H9 (cell line): ENCODE data around the gene LDB2. TPM values are rescaled to one million over a fixed set of nuclear protein-coding genes. Genes with fewer than 3 reads are reported as not detected.
A peak's percentile ranks its signal among the peaks of the same experiment; 100 is the strongest.

ENCODE experiments used
- DNase-seq: peaks from one replicate; pipeline ENCODE4 v3.0.0-alpha.2; 2017
- H2AFZ ChIP-seq: one replicate; pipeline ENCODE4 v1.6.1; 2013; ENCODE audit warnings: mild to moderate bottlenecking, low read length, control low read depth, moderate library complexity
- H2AK5ac ChIP-seq: 2 replicates; pipeline ENCODE4 v1.6.1; 2013; ENCODE audit warnings: low read length, control low read depth, mixed read lengths; ENCODE audit not compliant: insufficient read length
- H2BK120ac ChIP-seq: one replicate; pipeline ENCODE4 v1.6.1; 2013; ENCODE audit warnings: low read depth, mild to moderate bottlenecking, low read length, control low read depth, inconsistent platforms; ENCODE audit not compliant: poor library complexity, severe bottlenecking
- H2BK12ac ChIP-seq: 2 replicates; pipeline ENCODE4 v1.6.1; 2013; ENCODE audit warnings: low read length, control low read depth, mixed read lengths, low read depth; ENCODE audit not compliant: insufficient read length
- H2BK15ac ChIP-seq: 2 replicates; pipeline ENCODE4 v1.6.1; 2013; ENCODE audit warnings: low read depth, low read length, control low read depth
- H2BK20ac ChIP-seq: one replicate; pipeline ENCODE4 v1.6.1; 2013; ENCODE audit warnings: low read depth, mild to moderate bottlenecking, low read length, control low read depth, inconsistent platforms; ENCODE audit not compliant: poor library complexity, severe bottlenecking
- H2BK5ac ChIP-seq: 2 replicates; pipeline ENCODE4 v1.6.1; 2013; ENCODE audit warnings: low read length, control low read depth, mixed read lengths; ENCODE audit not compliant: insufficient read length
- H3K14ac ChIP-seq: 2 replicates; pipeline ENCODE4 v1.6.1; 2013; ENCODE audit warnings: low read length, control low read depth; ENCODE audit not compliant: insufficient read depth
- H3K18ac ChIP-seq: 2 replicates; pipeline ENCODE4 v1.6.1; 2013; ENCODE audit warnings: low read depth, mild to moderate bottlenecking, mixed read lengths, low read length, control low read depth; ENCODE audit not compliant: insufficient read length
- H3K23ac ChIP-seq: 2 replicates; pipeline ENCODE4 v1.6.1; 2013; ENCODE audit warnings: low read length, control low read depth, mixed read lengths, low read depth; ENCODE audit not compliant: insufficient read length
- H3K23me2 ChIP-seq: 2 replicates; pipeline ENCODE4 v1.6.1; 2013; ENCODE audit warnings: low read depth, mild to moderate bottlenecking, mixed read lengths, low read length, control low read depth; ENCODE audit not compliant: insufficient read length, poor library complexity, severe bottlenecking
- H3K27ac ChIP-seq: 2 replicates; pipeline ENCODE4 v1.5.1; 2013; ENCODE audit warnings: low read length, control low read depth, mixed read lengths, low read depth; ENCODE audit not compliant: insufficient read length
- H3K27me3 ChIP-seq: 2 replicates; pipeline ENCODE4 v1.6.1; 2013; ENCODE audit warnings: low read length, control low read depth, inconsistent platforms; ENCODE audit not compliant: insufficient read depth
- H3K4ac ChIP-seq: 2 replicates; pipeline ENCODE4 v1.6.1; 2013; ENCODE audit warnings: low read depth, mild to moderate bottlenecking, control low read depth, inconsistent platforms, low read length, moderate library complexity
- H3K4me1 ChIP-seq: 2 replicates; pipeline ENCODE4 v1.6.1; 2013; ENCODE audit warnings: low read length, control low read depth, inconsistent platforms; ENCODE audit not compliant: insufficient read depth
- H3K4me2 ChIP-seq: 2 replicates; pipeline ENCODE4 v1.6.1; 2013; ENCODE audit warnings: low read length, control low read depth, mixed read lengths; ENCODE audit not compliant: insufficient read length, insufficient read depth
- H3K56ac ChIP-seq: 2 replicates; pipeline ENCODE4 v1.6.1; 2013; ENCODE audit warnings: low read depth, mild to moderate bottlenecking, mixed read lengths, low read length, control low read depth; ENCODE audit not compliant: insufficient read length
- H3K79me1 ChIP-seq: 2 replicates; pipeline ENCODE4 v1.6.1; 2013; ENCODE audit warnings: low read depth, mild to moderate bottlenecking, moderate library complexity, low read length, control low read depth, inconsistent platforms; ENCODE audit not compliant: insufficient read depth, poor library complexity, severe bottlenecking
- H3K79me2 ChIP-seq: 2 replicates; pipeline ENCODE4 v1.6.1; 2013; ENCODE audit warnings: low read length, control low read depth, inconsistent platforms; ENCODE audit not compliant: insufficient read depth
- H3K9ac ChIP-seq: 2 replicates; pipeline ENCODE4 v1.6.1; 2013; ENCODE audit warnings: low read length, control low read depth, mixed read lengths; ENCODE audit not compliant: insufficient read length; ENCODE audit errors: extremely low read depth
- H3K9me3 ChIP-seq: one replicate; pipeline ENCODE4 v1.6.1; 2013; ENCODE audit warnings: low read depth, low read length, inconsistent platforms; ENCODE audit not compliant: control insufficient read depth
- H3T11ph ChIP-seq: one replicate; pipeline ENCODE4 v1.6.1; 2013; ENCODE audit warnings: mild to moderate bottlenecking, low read length, control low read depth, inconsistent platforms
- H4K20me1 ChIP-seq: one replicate; pipeline ENCODE4 v1.6.1; 2013; ENCODE audit not compliant: control insufficient read depth, insufficient read length, insufficient read depth
- H4K5ac ChIP-seq: 2 replicates; pipeline ENCODE4 v1.6.1; 2013; ENCODE audit warnings: low read depth, mild to moderate bottlenecking, mixed read lengths, low read length, control low read depth; ENCODE audit not compliant: insufficient read length
- H4K8ac ChIP-seq: replicated peaks from 2 replicates; pipeline ENCODE4 v1.6.1; 2013; ENCODE audit warnings: low read length, control low read depth, mixed read lengths, low read depth; ENCODE audit not compliant: insufficient read length
- H4K91ac ChIP-seq: 2 replicates; pipeline ENCODE4 v1.6.1; 2013; ENCODE audit warnings: low read depth, mild to moderate bottlenecking, moderate library complexity, mixed read lengths, low read length, control low read depth; ENCODE audit not compliant: insufficient read length
- H3K27ac Mint-ChIP-seq, 3 experiments: 2 replicates in 2 of 3; 3 replicates in 1 of 3; pipeline ENCODE4 v1.8.0; 2020 to 2021; ENCODE audit warnings: mixed read lengths in 3 of 3, mild to moderate bottlenecking in 1 of 3, moderate library complexity in 1 of 3
- H3K27me3 Mint-ChIP-seq: 2 replicates; pipeline ENCODE4 v1.8.0; 2021; ENCODE audit warnings: low read depth, mild to moderate bottlenecking, moderate library complexity, mixed read lengths
- H3K36me3 Mint-ChIP-seq, 3 experiments: 2 replicates in 2 of 3; 3 replicates in 1 of 3; pipeline ENCODE4 v1.8.0; 2020 to 2021; ENCODE audit warnings: low read depth in 3 of 3, mixed read lengths in 3 of 3; ENCODE audit not compliant: insufficient read depth in 1 of 3
- H3K4me1 Mint-ChIP-seq, 2 experiments: 2 replicates each; pipeline ENCODE4 v1.8.0; 2020; ENCODE audit warnings: mixed read lengths in 2 of 2
- H3K4me3 Mint-ChIP-seq, 2 experiments: 2 replicates in 1 of 2; 3 replicates in 1 of 2; pipeline ENCODE4 v1.8.0; 2020 to 2021; ENCODE audit warnings: mild to moderate bottlenecking in 2 of 2, mixed read lengths in 2 of 2, moderate library complexity in 1 of 2
- H3K9me3 Mint-ChIP-seq, 2 experiments: 2 replicates in 1 of 2; 3 replicates in 1 of 2; pipeline ENCODE4 v1.8.0; 2020; ENCODE audit warnings: mild to moderate bottlenecking in 2 of 2, mixed read lengths in 2 of 2, moderate library complexity in 1 of 2
- WGBS: extraction: QIAGEN DNeasy Blood & Tissue Kit; methylation state at CpG from one replicate; pipeline ENCODE4 v1.1.7; 2013; ENCODE audit warnings: missing lambda C conversion rate, low lambda C conversion rate, mixed read lengths; ENCODE audit not compliant: insufficient read length; ENCODE audit errors: extremely low coverage; 5-methylcytosine and 5-hydroxymethylcytosine counted together
- total RNA-seq: library from RNA; stranded (reverse); gene quantifications from 2 replicates; pipeline ENCODE4 v1.2.1, GENCODE V29; 2021
- TF ChIP-seq, protein P1 (sequence below): fragments of 200-600 bp; sonication (generic); conservative IDR thresholded peaks from 3 replicates; pipeline ENCODE4 v1.8.0; 2021; ENCODE audit warnings: antibody characterized with exemption, mild to moderate bottlenecking

Gene LDB2
- total RNA-seq, 1 experiment from 2014 or later = 22.5 TPM

DNA sequence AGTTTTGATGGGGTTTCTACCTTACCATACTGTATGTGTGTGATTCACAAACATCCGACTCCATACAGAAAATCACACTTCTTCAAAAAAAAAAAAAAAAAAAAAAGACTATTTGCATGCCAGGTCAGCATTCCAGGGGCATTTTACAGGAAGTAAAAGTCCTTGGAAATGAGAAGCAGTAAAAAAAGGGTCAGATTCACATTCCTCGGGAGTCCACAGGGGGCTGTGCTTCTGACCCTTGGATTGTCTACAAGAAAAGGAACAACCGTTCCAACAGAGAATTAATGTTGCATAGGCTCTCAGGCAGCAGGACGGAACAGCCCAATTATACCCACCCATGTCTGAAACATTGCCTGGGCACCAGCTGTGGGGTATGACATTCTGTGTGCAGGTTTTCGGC, 290.3 kb downstream of the LDB2 start:
- H4K5ac ChIP-seq = no peak overlapping the region
- no peak overlapping the region for H2BK20ac ChIP-seq
- H3K23me2 ChIP-seq = no peaks in the 10 kb centered on the region
- no peak overlapping the region for H3T11ph ChIP-seq
- no peak overlapping the region for H3K23ac ChIP-seq
- peaks cover 0 to 9% (median 3%) of the 10 kb centered on the region in 3 experiments; a peak in 3 of 7 replicates for H3K36me3 Mint-ChIP-seq
- no peak overlapping the region for H2AFZ ChIP-seq
- peaks cover 48 to 54% of the 10 kb centered on the region in 2 experiments for H3K4me1 Mint-ChIP-seq
- no peaks in the 10 kb centered on the region for H3K79me1 ChIP-seq
- DNase-seq = no peak
- no peak overlapping the region for H3K27ac ChIP-seq
- no CpG with 5 or more reads among the region's 5 CpGs for WGBS
- H3K4me1 ChIP-seq = peaks cover 15% of the 10 kb centered on the region
- H4K8ac ChIP-seq = no peak overlapping the region
- no peaks in the 10 kb centered on the region for H3K27me3 ChIP-seq
- H2BK15ac ChIP-seq = no peak overlapping the region
- no peaks in the 10 kb centered on the region for H3K27me3 Mint-ChIP-seq
- H2BK120ac ChIP-seq = no peak overlapping the region
- H3K56ac ChIP-seq = no peak overlapping the region
- H2AK5ac ChIP-seq = no peak overlapping the region
- H3K4me3 Mint-ChIP-seq = no peak overlapping the region
- no peak overlapping the region for H4K91ac ChIP-seq
- no peak overlapping the region for H2BK5ac ChIP-seq
- H2BK12ac ChIP-seq = no peak overlapping the region
- H3K9me3 Mint-ChIP-seq = peaks cover 0 to 4% of the 10 kb centered on the region in 2 experiments; a peak in 1 of 5 replicates
- TF ChIP-seq, protein P1, sequence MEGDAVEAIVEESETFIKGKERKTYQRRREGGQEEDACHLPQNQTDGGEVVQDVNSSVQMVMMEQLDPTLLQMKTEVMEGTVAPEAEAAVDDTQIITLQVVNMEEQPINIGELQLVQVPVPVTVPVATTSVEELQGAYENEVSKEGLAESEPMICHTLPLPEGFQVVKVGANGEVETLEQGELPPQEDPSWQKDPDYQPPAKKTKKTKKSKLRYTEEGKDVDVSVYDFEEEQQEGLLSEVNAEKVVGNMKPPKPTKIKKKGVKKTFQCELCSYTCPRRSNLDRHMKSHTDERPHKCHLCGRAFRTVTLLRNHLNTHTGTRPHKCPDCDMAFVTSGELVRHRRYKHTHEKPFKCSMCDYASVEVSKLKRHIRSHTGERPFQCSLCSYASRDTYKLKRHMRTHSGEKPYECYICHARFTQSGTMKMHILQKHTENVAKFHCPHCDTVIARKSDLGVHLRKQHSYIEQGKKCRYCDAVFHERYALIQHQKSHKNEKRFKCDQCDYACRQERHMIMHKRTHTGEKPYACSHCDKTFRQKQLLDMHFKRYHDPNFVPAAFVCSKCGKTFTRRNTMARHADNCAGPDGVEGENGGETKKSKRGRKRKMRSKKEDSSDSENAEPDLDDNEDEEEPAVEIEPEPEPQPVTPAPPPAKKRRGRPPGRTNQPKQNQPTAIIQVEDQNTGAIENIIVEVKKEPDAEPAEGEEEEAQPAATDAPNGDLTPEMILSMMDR = no peak
- no peaks in the 10 kb centered on the region for H3K79me2 ChIP-seq
- H3K4ac ChIP-seq = no peak overlapping the region
- H3K27ac Mint-ChIP-seq = peak overlapping the region in 1 of 3 experiments; percentile 72; a peak in 1 of 7 replicates
- H3K9ac ChIP-seq = no peak overlapping the region
- no peaks in the 10 kb centered on the region for H4K20me1 ChIP-seq
- H3K9me3 ChIP-seq = no peaks in the 10 kb centered on the region
- no peak overlapping the region for H3K4me2 ChIP-seq
- no peak overlapping the region for H3K18ac ChIP-seq
- H3K14ac ChIP-seq = no peak overlapping the region
